ENCODE data around the gene DUS2. TPM values are rescaled to one million over a fixed set of nuclear protein-coding genes. Genes with fewer than 3 reads are reported as not detected.

DUS2 gene
- total RNA-seq, 1 experiment from 2014 or later, result 12.1 TPM

- Histone ChIP-seq H3K9me3 (ENCODE audit: control insufficient read depth, insufficient read depth, low read depth, low read length) (no peaks in the 10 kb centered on the region), H3K27ac (ENCODE audit: low read length) (no peak overlapping the region), H3K4me1 (ENCODE audit: control insufficient read depth, insufficient read depth, low read length) (no peaks in the 10 kb centered on the region), H3K4me3 (ENCODE audit: low read depth in 2 of 2, low read length in 2 of 2) (no peak overlapping the region), H3K36me3 (ENCODE audit: control insufficient read depth, insufficient read depth, low read length) (no peaks in the 10 kb centered on the region), H3K27me3 (ENCODE audit: control insufficient read depth, insufficient read depth, low read length) (no peaks in the 10 kb centered on the region)
- TF ChIP-seq SIN3A (IDR thresholded peaks at IDR 0.05; ENCODE audit: borderline replicate concordance, insufficient read depth, low read depth, low read length), result no peak
- no peak for TF ChIP-seq CTCF (IDR thresholded peaks at IDR 0.05)
- no peak for TF ChIP-seq POLR2AphosphoS5 (IDR thresholded peaks at IDR 0.05; ENCODE audit: low read depth, low read length)
- intact Hi-C loops (cut with micrococcal nuclease; ENCODE audit: unreplicated experiment), result no loop called here
- ATAC-seq (no peak), DNase-seq (ENCODE audit: low read depth, low spot score) (no peak)
- no TSS peak for BruUV-seq (replicated peaks)
- ChIA-PET CTCF (no interaction called here), POLR2A (no interaction called here)
- in situ Hi-C loops (cut with HindIII; ENCODE audit: low pct_unique_long_range_greater_than_20kb, low sequenced_read_pairs), result no loop called here
Observed at GRCh38 chr16:68077866-68078700, 55.0 kb downstream of the DUS2 start.

GRCh38 chr16:68078701-68079375 is 55.8 kb downstream of the DUS2 start:
- no peaks in the 10 kb centered on the region for H3K36me3 ChIP-seq (ENCODE audit: control insufficient read depth, insufficient read depth, low read length)
- no peak overlapping the region for H3K4me3 ChIP-seq (ENCODE audit: low read depth in 2 of 2, low read length in 2 of 2)
- H3K4me1 ChIP-seq (ENCODE audit: control insufficient read depth, insufficient read depth, low read length), result no peaks in the 10 kb centered on the region
- ATAC-seq (no peak), DNase-seq (ENCODE audit: low read depth, low spot score) (no peak)
- no peak overlapping the region for H3K27ac ChIP-seq (ENCODE audit: low read length)
- no TSS peak for BruUV-seq (replicated peaks)
- POLR2A ChIA-PET, result no interaction called here
- intact Hi-C loops (cut with micrococcal nuclease; ENCODE audit: unreplicated experiment), result no loop called here
- TF ChIP-seq CTCF (IDR thresholded peaks at IDR 0.05) (no peak), POLR2AphosphoS5 (IDR thresholded peaks at IDR 0.05; ENCODE audit: low read depth, low read length) (no peak), REST (IDR thresholded peaks at IDR 0.05; ENCODE audit: insufficient read depth in 1 of 2, low read depth in 2 of 2, low read length in 1 of 2) (no peak), TCF7L2 (IDR thresholded peaks at IDR 0.05; ENCODE audit: low read depth, low read length) (no peak), SIN3A (IDR thresholded peaks at IDR 0.05; ENCODE audit: borderline replicate concordance, insufficient read depth, low read depth, low read length) (no peak)
- in situ Hi-C loops (cut with HindIII; ENCODE audit: low pct_unique_long_range_greater_than_20kb, low sequenced_read_pairs), result no loop called here
- CTCF ChIA-PET, result no interaction called here
- no peaks in the 10 kb centered on the region for H3K27me3 ChIP-seq (ENCODE audit: control insufficient read depth, insufficient read depth, low read length)
- no peaks in the 10 kb centered on the region for H3K9me3 ChIP-seq (ENCODE audit: control insufficient read depth, insufficient read depth, low read depth, low read length)

Measured in Panc1 (cell line).